Small intestine (tissue), 7 donors: Measurements from ENCODE around the gene APBB2. TPM values are rescaled to one million over a fixed set of nuclear protein-coding genes. Genes with fewer than 3 reads are reported as not detected.
"Not testable (repeated sequence)": the region's sequence is repeated elsewhere in the genome, so short reads cannot be mapped to it uniquely, and the experiment has no call there.

Source experiments
- DNase-seq, 2 donors: peaks; one replicate each; pipeline versions ENCODE4 v3.0.0 to v3.0.0-alpha.2; 2013
- FAIRE-seq: peaks from 2 replicates; lab custom pipeline; 2012; peaks lifted over from hg19 to GRCh38; lab: Jason Lieb, UNC
- H3K27ac ChIP-seq, 3 donors: one replicate each; pipeline ENCODE4 v1.5.1; 2013; ENCODE audit warnings: low read length in 2 of 3, mild to moderate bottlenecking in 2 of 3, control low read depth in 1 of 3, inconsistent platforms in 1 of 3, low read depth in 1 of 3, moderate library complexity in 1 of 3
- H3K27me3 ChIP-seq, 3 donors: one replicate each; pipeline ENCODE4 v1.6.1; 2013; ENCODE audit warnings: low read length in 3 of 3, inconsistent platforms in 1 of 3; ENCODE audit not compliant: control insufficient read depth in 3 of 3, insufficient read depth in 3 of 3
- H3K36me3 ChIP-seq, 3 donors: one replicate each; pipeline ENCODE4 v1.6.1; 2013; ENCODE audit warnings: low read length in 3 of 3, inconsistent platforms in 1 of 3, low read depth in 1 of 3, mild to moderate bottlenecking in 1 of 3, moderate library complexity in 1 of 3; ENCODE audit not compliant: control insufficient read depth in 3 of 3, insufficient read depth in 2 of 3
- H3K4me1 ChIP-seq, 3 donors: one replicate each; pipeline ENCODE4 v1.6.1; 2013; ENCODE audit warnings: low read length in 2 of 3, inconsistent platforms in 1 of 3, low read depth in 1 of 3, mild to moderate bottlenecking in 1 of 3, moderate library complexity in 1 of 3; ENCODE audit not compliant: control insufficient read depth in 3 of 3, insufficient read depth in 2 of 3
- H3K4me3 ChIP-seq, 3 donors: one replicate each; pipeline ENCODE4 v1.5.1; 2013; ENCODE audit warnings: low read length in 3 of 3, control low read depth in 1 of 3, inconsistent platforms in 1 of 3, low read depth in 1 of 3, mild to moderate bottlenecking in 1 of 3, moderate library complexity in 1 of 3
- H3K9me3 ChIP-seq, 2 donors: one replicate each; pipeline ENCODE4 v1.6.1; 2013; ENCODE audit warnings: low read depth in 1 of 2, low read length in 1 of 2; ENCODE audit not compliant: control insufficient read depth in 2 of 2, insufficient read depth in 1 of 2
- WGBS, 3 donors: extraction: QIAGEN DNeasy Blood & Tissue Kit; methylation state at CpG; one replicate each; pipeline ENCODE4 v1.1.7; 2013; 5-methylcytosine and 5-hydroxymethylcytosine counted together
- polyA plus RNA-seq, 4 donors: library from polyadenylated mRNA; stranded (reverse) in 3 of 4; unstranded in 1 of 4; fragments of 200-250 nt in 3 of 4; fragments of 120-200 nt in 1 of 4; gene quantifications; one replicate each; pipeline versions ENCODE4 v1.2.1 to v1.2.3, GENCODE V29; 2013
- donor health status: healthy with polysubstance abuse.
- donor health status: control.
- donor health status: control.
- donor health status: Bipolar disorder and iron deficiency.
- donor health status: healthy.

The APBB2 gene
- polyA plus RNA-seq, 4 donors: 4.5 to 19.8 (median 8.9) TPM

GRCh38 chr4:41057467-41057866 lies 156.9 kb downstream of the APBB2 start:
- 79 to 82% (median 79%) methylated on average over 3 of the region's 3 CpGs for WGBS, 3 donors
- no peaks in the 10 kb centered on the region for H3K27me3 ChIP-seq
- H3K9me3 ChIP-seq: peaks cover 0 to 9% of the 10 kb centered on the region in 2 donors

GRCh38 chr4:41052287-41052686 lies 162.1 kb downstream of the APBB2 start:
- H3K4me1 ChIP-seq: no peaks in the 10 kb centered on the region
- peaks cover 0 to 4% (median 0%) of the 10 kb centered on the region in 3 donors for H3K36me3 ChIP-seq
- no peaks in the 10 kb centered on the region for H3K9me3 ChIP-seq
- no peak overlapping the region for H3K27ac ChIP-seq
- DNase-seq (no peak), FAIRE-seq (no peak)
- no peaks in the 10 kb centered on the region for H3K27me3 ChIP-seq
- WGBS, 3 donors: 93 to 96% (median 94%) methylated on average over 5 of the region's 5 CpGs
- no peak overlapping the region for H3K4me3 ChIP-seq

More at GRCh38 chr4:41057467-41057866, 156.9 kb downstream of the APBB2 start:
- no peaks in the 10 kb centered on the region for H3K4me1 ChIP-seq
- no peak for FAIRE-seq
- no peak for DNase-seq
- H3K36me3 ChIP-seq: peaks cover 0 to 11% (median 0%) of the 10 kb centered on the region in 3 donors
- no peak overlapping the region for H3K4me3 ChIP-seq
- H3K27ac ChIP-seq: no peak overlapping the region

GRCh38 chr4:41050880-41051775 lies 163.2 kb downstream of the APBB2 start:
- H3K27ac ChIP-seq: peak overlapping the region in 1 of 3 donors; percentile 21
- DNase-seq (no peak), FAIRE-seq (no peak)
- H3K27me3 ChIP-seq: no peaks in the 10 kb centered on the region
- no peaks in the 10 kb centered on the region for H3K9me3 ChIP-seq
- H3K4me3 ChIP-seq: no peak overlapping the region
- peaks cover 0 to 6% (median 0%) of the 10 kb centered on the region in 3 donors for H3K36me3 ChIP-seq
- H3K4me1 ChIP-seq: no peaks in the 10 kb centered on the region
- WGBS, 3 donors: 85 to 93% (median 86%) methylated on average over 11 of the region's 11 CpGs

DNA sequence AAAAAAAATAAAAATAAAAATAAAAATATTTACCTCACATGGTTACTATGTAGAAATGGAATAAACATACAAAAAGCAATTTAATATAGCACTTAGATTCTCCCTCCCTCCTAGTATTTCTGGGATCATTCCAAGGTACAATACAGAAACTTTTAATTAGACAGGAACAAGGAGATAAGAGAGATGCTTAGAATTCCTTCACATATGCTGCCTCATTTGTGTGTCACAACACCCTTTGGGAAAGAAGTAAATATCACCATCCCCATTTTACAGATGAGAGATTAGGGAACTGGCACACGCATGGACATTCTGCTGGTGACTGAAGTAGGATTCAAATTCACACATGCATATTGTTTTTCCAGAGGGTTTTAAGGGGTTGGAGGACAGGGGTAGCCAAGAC lies 164.2 kb downstream of the APBB2 start:
- FAIRE-seq (no peak), DNase-seq (no peak)
- peaks cover 0 to 6% (median 0%) of the 10 kb centered on the region in 3 donors for H3K36me3 ChIP-seq
- H3K9me3 ChIP-seq: peaks cover 0 to 4% of the 10 kb centered on the region in 2 donors
- H3K4me3 ChIP-seq: no peak overlapping the region
- no peak overlapping the region for H3K27ac ChIP-seq
- no peaks in the 10 kb centered on the region for H3K4me1 ChIP-seq
- WGBS, 3 donors: 89 to 97% (median 96%) methylated on average over 1 of the region's 1 CpG
- no peaks in the 10 kb centered on the region for H3K27me3 ChIP-seq

GRCh38 chr4:41049176-41049575 lies 165.2 kb downstream of the APBB2 start:
- H3K27ac ChIP-seq, FAIRE-seq, H3K4me3 ChIP-seq, H3K27me3 ChIP-seq, DNase-seq, H3K4me1 ChIP-seq, H3K9me3 ChIP-seq, H3K36me3 ChIP-seq: not testable (repeated sequence)
- 88 to 97% (median 90%) methylated on average over 7 to 40 of the region's 40 CpGs for WGBS, 3 donors

DNA sequence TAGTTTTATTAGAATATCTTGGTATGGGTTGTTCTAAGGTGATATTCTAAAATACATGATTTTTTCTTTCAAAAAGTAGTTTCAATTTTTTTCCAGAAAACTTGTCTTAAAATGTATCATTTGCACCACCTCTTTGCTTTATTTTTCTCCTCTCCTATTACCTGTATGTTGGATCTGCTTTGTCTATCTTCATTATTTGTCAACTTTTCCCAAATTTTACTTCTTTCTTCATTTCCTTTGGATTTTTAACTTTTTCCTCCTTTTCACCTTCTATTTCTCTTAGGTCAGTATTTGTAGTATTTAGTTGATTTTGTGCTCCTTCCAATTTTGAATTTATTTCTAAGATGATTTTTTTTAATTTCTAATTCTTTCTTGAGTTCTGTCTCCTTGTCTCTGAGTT lies 169.6 kb downstream of the APBB2 start:
- Histone ChIP-seq H3K4me1 (no peaks in the 10 kb centered on the region), H3K27ac (no peak overlapping the region), H3K4me3 (no peak overlapping the region), H3K36me3 (peaks cover 0 to 2% (median 0%) of the 10 kb centered on the region in 3 donors), H3K27me3 (no peaks in the 10 kb centered on the region), H3K9me3 (peaks cover 0 to 5% of the 10 kb centered on the region in 2 donors)
- no peak for DNase-seq
- FAIRE-seq: no peak

DNA sequence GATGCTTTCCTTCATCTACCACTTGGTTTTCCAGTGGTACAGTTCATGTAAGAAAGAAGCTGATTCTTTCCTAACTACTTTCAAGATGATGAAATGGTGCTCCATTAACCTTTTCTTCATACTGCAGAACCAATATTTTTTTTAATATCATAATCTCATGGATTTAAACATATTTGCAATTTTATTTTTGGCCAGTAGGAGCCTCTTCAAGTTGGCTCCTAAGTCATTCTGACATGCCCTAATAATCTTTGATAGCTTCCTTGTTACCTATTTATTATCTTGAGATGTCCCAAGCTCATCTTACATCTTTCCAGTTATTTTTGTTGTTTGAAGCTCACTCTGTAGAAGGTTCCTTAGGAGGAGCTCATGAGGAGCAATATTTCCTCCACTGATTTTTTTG lies 170.2 kb downstream of the APBB2 start:
- Histone ChIP-seq H3K4me1 (no peaks in the 10 kb centered on the region), H3K27ac (no peak overlapping the region), H3K27me3 (no peaks in the 10 kb centered on the region), H3K36me3 (peaks cover 0 to 2% (median 0%) of the 10 kb centered on the region in 3 donors), H3K9me3 (peaks cover 0 to 5% of the 10 kb centered on the region in 2 donors), H3K4me3 (no peak overlapping the region)
- no peak for DNase-seq
- FAIRE-seq: no peak

DNA sequence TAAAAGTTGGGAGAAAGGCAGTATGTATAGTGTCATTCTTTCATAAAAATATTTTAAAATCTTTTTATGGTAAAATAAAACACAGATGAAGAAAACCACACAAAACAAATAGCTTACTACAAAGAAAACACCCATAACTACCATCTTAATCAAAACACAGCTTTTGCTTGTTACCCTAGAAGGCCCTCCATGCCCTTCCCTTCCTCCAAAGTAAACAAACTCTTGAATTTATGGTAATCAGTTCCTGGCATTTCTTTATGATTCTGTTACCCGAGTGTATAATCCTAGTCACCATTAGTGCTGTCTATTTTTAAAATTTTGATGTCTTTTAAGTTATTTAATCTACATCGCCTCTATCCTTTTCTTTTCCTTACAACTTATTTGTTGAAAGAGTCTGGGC lies 170.9 kb downstream of the APBB2 start:
- H3K9me3 ChIP-seq: peaks cover 0 to 5% of the 10 kb centered on the region in 2 donors
- DNase-seq (no peak), FAIRE-seq (no peak)
- H3K4me1 ChIP-seq: no peaks in the 10 kb centered on the region
- no peaks in the 10 kb centered on the region for H3K27me3 ChIP-seq
- H3K4me3 ChIP-seq: no peak overlapping the region
- peaks cover 0 to 2% (median 0%) of the 10 kb centered on the region in 3 donors for H3K36me3 ChIP-seq
- WGBS, 3 donors: 80 to 85% (median 80%) methylated on average over 2 of the region's 2 CpGs
- H3K27ac ChIP-seq: no peak overlapping the region
